ENCODE data around the gene CDKN2A.

The CDKN2A gene

GRCh38 chr9:21972361-21972760 is 21.8 kb downstream of the CDKN2A start:
- H2AFZ ChIP-seq (ENCODE audit: low read depth, low read length) = no peak overlapping the region
- H3K27ac ChIP-seq (ENCODE audit: low read length) = peak overlapping the region; percentile 27
- H3K4me3 ChIP-seq (ENCODE audit: low read depth in 1 of 2, low read length in 2 of 2) = peak overlapping the region; percentile 2 to 61; a peak in 2 of 4 replicates
- no peaks in the 10 kb centered on the region for H3K9me3 ChIP-seq (ENCODE audit: insufficient read depth, low read length, severe bottlenecking)
- H3K9ac ChIP-seq (ENCODE audit: low read depth, low read length) = peak overlapping the region; percentile 93
- H3K36me3 ChIP-seq (ENCODE audit: insufficient read depth, low read length) = peaks cover 51% of the 10 kb centered on the region
- no peak for TF ChIP-seq CTCF (IDR thresholded peaks at IDR 0.05; ENCODE audit: borderline replicate concordance, extremely low read depth, low read length, poor library complexity, severe bottlenecking)
- TF ChIP-seq EZH2 (IDR thresholded peaks at IDR 0.05; ENCODE audit: borderline replicate concordance, low read depth, low read length, severe bottlenecking) = no peak
- H4K20me1 ChIP-seq (ENCODE audit: insufficient read depth, low read length) = peaks cover 20% of the 10 kb centered on the region
- H3K27me3 ChIP-seq (ENCODE audit: insufficient read depth, low read length, poor library complexity) = no peaks in the 10 kb centered on the region
- ATAC-seq (ENCODE audit: insufficient read depth, low read depth) (no peak), DNase-seq (no peak)
- peaks cover 80% of the 10 kb centered on the region for H3K79me2 ChIP-seq (ENCODE audit: insufficient read depth, low read length)
- H3K4me1 ChIP-seq (ENCODE audit: insufficient read depth, low read length) = peaks cover 38% of the 10 kb centered on the region
- peak overlapping the region; percentile 68 for H3K4me2 ChIP-seq (ENCODE audit: insufficient read depth, low read length)

- no peak overlapping the region for H3K4me2 ChIP-seq (ENCODE audit: insufficient read depth, low read length)
- no peak overlapping the region for H2AFZ ChIP-seq (ENCODE audit: low read depth, low read length)
- DNase-seq (no peak), ATAC-seq (ENCODE audit: insufficient read depth, low read depth) (no peak)
- peaks cover 20% of the 10 kb centered on the region for H4K20me1 ChIP-seq (ENCODE audit: insufficient read depth, low read length)
- TF ChIP-seq CTCF (IDR thresholded peaks at IDR 0.05; ENCODE audit: borderline replicate concordance, extremely low read depth, low read length, poor library complexity, severe bottlenecking) = no peak
- TF ChIP-seq EZH2 (IDR thresholded peaks at IDR 0.05; ENCODE audit: borderline replicate concordance, low read depth, low read length, severe bottlenecking) = no peak
- H3K9ac ChIP-seq (ENCODE audit: low read depth, low read length) = no peak overlapping the region
- H3K4me1 ChIP-seq (ENCODE audit: insufficient read depth, low read length) = peaks cover 25% of the 10 kb centered on the region
- no peak overlapping the region for H3K4me3 ChIP-seq (ENCODE audit: low read depth in 1 of 2, low read length in 2 of 2)
- H3K9me3 ChIP-seq (ENCODE audit: insufficient read depth, low read length, severe bottlenecking) = no peaks in the 10 kb centered on the region
- H3K79me2 ChIP-seq (ENCODE audit: insufficient read depth, low read length) = peaks cover 66% of the 10 kb centered on the region
- peaks cover 63% of the 10 kb centered on the region for H3K36me3 ChIP-seq (ENCODE audit: insufficient read depth, low read length)
- H3K27me3 ChIP-seq (ENCODE audit: insufficient read depth, low read length, poor library complexity) = no peaks in the 10 kb centered on the region
- no peak overlapping the region for H3K27ac ChIP-seq (ENCODE audit: low read length)
These were observed 23.2 kb downstream of the CDKN2A start for GRCh38 chr9:21970800-21971640.

- no peak overlapping the region for H3K9ac ChIP-seq (ENCODE audit: low read depth, low read length)
- peaks cover 58% of the 10 kb centered on the region for H3K79me2 ChIP-seq (ENCODE audit: insufficient read depth, low read length)
- H3K27me3 ChIP-seq (ENCODE audit: insufficient read depth, low read length, poor library complexity) = no peaks in the 10 kb centered on the region
- H2AFZ ChIP-seq (ENCODE audit: low read depth, low read length) = no peak overlapping the region
- no peak overlapping the region for H3K27ac ChIP-seq (ENCODE audit: low read length)
- H4K20me1 ChIP-seq (ENCODE audit: insufficient read depth, low read length) = peaks cover 20% of the 10 kb centered on the region
- no peak overlapping the region for H3K4me3 ChIP-seq (ENCODE audit: low read depth in 1 of 2, low read length in 2 of 2)
- H3K4me1 ChIP-seq (ENCODE audit: insufficient read depth, low read length) = peaks cover 21% of the 10 kb centered on the region
- ATAC-seq (ENCODE audit: insufficient read depth, low read depth) = no peak
- no peak for DNase-seq
- H3K36me3 ChIP-seq (ENCODE audit: insufficient read depth, low read length) = peaks cover 67% of the 10 kb centered on the region
- no peak overlapping the region for H3K4me2 ChIP-seq (ENCODE audit: insufficient read depth, low read length)
- TF ChIP-seq EZH2 (IDR thresholded peaks at IDR 0.05; ENCODE audit: borderline replicate concordance, low read depth, low read length, severe bottlenecking) (no peak), CTCF (IDR thresholded peaks at IDR 0.05; ENCODE audit: borderline replicate concordance, extremely low read depth, low read length, poor library complexity, severe bottlenecking) (no peak)
- H3K9me3 ChIP-seq (ENCODE audit: insufficient read depth, low read length, severe bottlenecking) = no peaks in the 10 kb centered on the region
These were observed 24.0 kb downstream of the CDKN2A start for GRCh38 chr9:21969951-21970799.

All from DND-41 (cell line).